Astrocyte (in vitro differentiated cells and primary cell): ENCODE measurements around the gene AATK.

Experiments
- CTCF ChIP-seq: IDR thresholded peaks from 2 replicates; pipeline ENCODE4 v1.5.1; 2011; ENCODE audit warnings: low read depth, mild to moderate bottlenecking, inconsistent platforms, low read length, moderate library complexity; ENCODE audit not compliant: insufficient read depth
- EZH2 ChIP-seq: IDR thresholded peaks from 2 replicates; pipeline ENCODE4 v1.6.1; 2012; ENCODE audit warnings: mild to moderate bottlenecking, low read length, inconsistent platforms; ENCODE audit not compliant: insufficient read depth

GRCh38 chr17:81189670-81190530, 23.9 kb upstream of the AATK start:
- no peak for TF ChIP-seq EZH2
- no peak for TF ChIP-seq CTCF
